ENCODE data around the gene SIN3B.

GRCh38 chr19:16797876-16798275 lies 31.3 kb upstream of the SIN3B start:
- TF ChIP-seq POLR2A (IDR thresholded peaks at IDR 0.05) (no peak), CTCF (IDR thresholded peaks at IDR 0.05) (no peak)

All from adrenal gland (tissue), 5 donors.